GM10248 (cell line): ENCODE results near the gene ADAMTSL1.

Experiments
- CTCF ChIA-PET: fragments of 300-600 bp; sonication (Branson Sonifier 250); formaldehyde crosslinking; extraction: SDS; loops from one replicate; lab custom pipeline; 2021; ENCODE audit warnings: antibody characterized with exemption; lab: Yijun Ruan, JAX
- POLR2A ChIA-PET: fragments of 350-650 bp; sonication (Branson Sonifier 250); formaldehyde crosslinking; extraction: SDS; loops from one replicate; lab custom pipeline; 2020; ENCODE audit warnings: antibody characterized with exemption; lab: Yijun Ruan, JAX
- DNase-seq: peaks from one replicate; pipeline ENCODE4 v3.0.0; 2012; ENCODE audit errors: extremely low spot score
- CTCF ChIP-seq: IDR thresholded peaks from 2 replicates; pipeline ENCODE4 v1.5.1; 2012; ENCODE audit warnings: mild to moderate bottlenecking, low read depth; ENCODE audit errors: extremely low read depth, missing control alignments, control extremely low read depth

Gene ADAMTSL1

DNA sequence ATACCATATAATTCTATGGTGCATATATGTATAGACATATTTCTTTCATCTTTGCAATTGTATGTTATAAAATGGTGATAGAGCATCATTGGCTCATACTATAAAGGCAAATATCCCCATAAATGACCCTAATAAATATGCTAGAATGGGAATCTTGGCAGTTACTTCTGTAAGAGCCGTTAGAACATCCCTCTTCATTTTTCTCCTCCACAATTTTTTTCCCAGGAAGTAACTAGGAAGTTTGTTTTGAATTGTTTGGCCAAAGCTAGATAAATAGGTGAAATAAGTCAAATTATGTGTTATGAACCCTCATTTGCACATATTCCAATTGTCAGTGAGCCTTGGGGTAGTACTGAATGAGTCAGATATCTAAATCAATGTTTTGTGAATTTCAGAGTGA lies 209.9 kb downstream of the ADAMTSL1 start:
- TF ChIP-seq CTCF = no peak
- no peak for DNase-seq
- POLR2A ChIA-PET = no interaction called here
- CTCF ChIA-PET = interaction anchor here (1.2 to 1.8 kb wide), 6 partner anchors 8 to 47 kb away, joined by 3 to 6 read pairs (median 4); no protein-coding TSS in a partner anchor

DNA sequence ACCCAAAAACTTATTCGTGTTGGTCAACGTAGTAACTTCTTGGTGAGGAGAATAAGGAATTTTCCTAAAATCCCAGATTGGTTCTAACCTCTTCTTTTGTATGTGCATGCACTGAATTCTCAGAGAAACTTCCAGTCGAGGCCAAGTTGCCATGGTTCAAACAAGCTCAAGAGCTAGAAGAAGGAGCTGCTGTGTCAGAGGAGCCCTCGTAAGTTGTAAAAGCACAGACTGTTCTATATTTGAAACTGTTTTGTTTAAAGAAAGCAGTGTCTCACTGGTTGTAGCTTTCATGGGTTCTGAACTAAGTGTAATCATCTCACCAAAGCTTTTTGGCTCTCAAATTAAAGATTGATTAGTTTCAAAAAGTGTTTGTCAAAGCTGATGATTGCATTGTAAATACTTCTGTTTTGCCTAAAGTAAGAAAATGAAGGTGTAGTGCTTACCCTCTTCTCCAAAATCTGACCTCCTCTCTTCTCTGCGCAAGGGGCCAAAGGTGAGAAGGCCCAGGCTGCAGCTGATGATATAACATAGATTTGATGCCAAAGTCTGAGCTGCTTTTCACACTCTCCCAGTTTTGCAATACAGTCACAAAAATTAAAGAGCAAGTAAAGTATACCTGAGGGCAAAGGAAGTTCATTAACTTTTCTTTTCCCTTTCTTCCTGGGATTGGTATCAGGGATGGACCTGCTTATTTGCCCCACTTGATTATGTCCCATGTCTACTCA lies 210.8 kb downstream of the ADAMTSL1 start:
- TF ChIP-seq CTCF = no peak
- ChIA-PET CTCF (interaction anchor here (0.7 to 1.8 kb wide), 6 partner anchors 9 to 84 kb away, joined by 3 to 6 read pairs (median 4); no protein-coding TSS in a partner anchor), POLR2A (no interaction called here)
- no peak for DNase-seq

- DNase-seq = no peak
- no peak for TF ChIP-seq CTCF
- CTCF ChIA-PET = interaction anchor here (1.0 to 1.1 kb wide), 2 partner anchors 10 to 14 kb away, joined by 3 read pairs; no protein-coding TSS in a partner anchor
- POLR2A ChIA-PET = no interaction called here
These were observed 214.9 kb downstream of the ADAMTSL1 start for GRCh38 chr9:18688581-18689565.

- no peak for TF ChIP-seq CTCF
- DNase-seq = no peak
- POLR2A ChIA-PET = no interaction called here
- CTCF ChIA-PET = interaction anchor here (1.1 kb wide), 1 partner anchor 9 kb away, joined by 3 read pairs; no protein-coding TSS in a partner anchor
These were observed 216.0 kb downstream of the ADAMTSL1 start for GRCh38 chr9:18689921-18690320.

- ChIA-PET POLR2A (no interaction called here), CTCF (interaction anchor here (1.0 to 2.2 kb wide), 3 partner anchors 9 to 482 kb away, joined by 3 to 6 read pairs (median 3); no protein-coding TSS in a partner anchor)
- TF ChIP-seq CTCF = no peak
- no peak for DNase-seq
These were observed 218.3 kb downstream of the ADAMTSL1 start for GRCh38 chr9:18692268-18692667.

DNA sequence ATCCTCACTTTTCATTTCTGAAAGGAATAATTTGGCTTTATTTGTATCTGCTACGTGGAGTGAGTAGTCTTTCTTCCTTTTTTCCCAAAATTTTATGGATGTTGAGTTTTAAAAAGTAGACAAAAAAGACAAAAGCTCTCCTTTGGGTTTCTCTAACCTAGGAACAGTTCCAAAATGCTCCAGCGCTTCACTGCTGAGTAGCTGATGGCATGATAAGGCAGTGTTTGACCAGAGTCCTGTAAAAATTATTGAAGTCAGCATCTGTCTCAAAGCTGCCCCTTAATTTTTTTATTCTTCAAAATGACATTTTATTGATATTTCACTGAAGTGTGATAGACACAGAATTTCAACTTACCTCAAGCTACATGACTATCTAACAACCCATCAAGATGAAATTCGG lies 219.0 kb downstream of the ADAMTSL1 start:
- ChIA-PET POLR2A (no interaction called here), CTCF (interaction anchor here (0.7 to 2.2 kb wide), 5 partner anchors 8 to 14 kb away, joined by 3 to 6 read pairs (median 3); no protein-coding TSS in a partner anchor)
- DNase-seq = no peak
- no peak for TF ChIP-seq CTCF
